Spinal cord (tissue), 10 donors: ENCODE data around the gene MYO1G. TPM values are rescaled to one million over a fixed set of nuclear protein-coding genes. Genes with fewer than 3 reads are reported as not detected.
"Not testable (repeated sequence)": the region's sequence is repeated elsewhere in the genome, so short reads cannot be mapped to it uniquely, and the experiment has no call there.

ENCODE experiments used
- DNase-seq, 6 donors: peaks; one replicate each; pipeline versions ENCODE4 v3.0.0 to v3.0.0-alpha.2; 2013 to 2015; ENCODE audit warnings: low spot score in 6 of 6, low read depth in 4 of 6
- H3K27ac ChIP-seq: one replicate; pipeline ENCODE4 v1.5.1; 2013; ENCODE audit warnings: low read depth, low read length, control low read depth
- H3K27me3 ChIP-seq: one replicate; pipeline ENCODE4 v1.6.1; 2013; ENCODE audit warnings: low read length; ENCODE audit not compliant: control insufficient read depth, insufficient read depth
- H3K36me3 ChIP-seq: one replicate; pipeline ENCODE4 v1.6.1; 2013; ENCODE audit warnings: low read length; ENCODE audit not compliant: control insufficient read depth, insufficient read depth
- H3K4me1 ChIP-seq: one replicate; pipeline ENCODE4 v1.6.1; 2013; ENCODE audit warnings: low read length; ENCODE audit not compliant: control insufficient read depth, insufficient read depth
- H3K4me3 ChIP-seq: one replicate; pipeline ENCODE4 v1.5.1; 2013; ENCODE audit warnings: low read depth, low read length, control low read depth
- H3K9me3 ChIP-seq: one replicate; pipeline ENCODE4 v1.6.1; 2013; ENCODE audit warnings: low read length; ENCODE audit not compliant: control insufficient read depth, insufficient read depth
- WGBS: methylation state at CpG from one replicate; pipeline ENCODE4 v1.1.5; 2013; ENCODE audit warnings: missing lambda C conversion rate; ENCODE audit not compliant: insufficient coverage; 5-methylcytosine and 5-hydroxymethylcytosine counted together
- polyA plus RNA-seq, 2 donors: library from polyadenylated mRNA; unstranded; fragments of 120-200 nt; gene quantifications; one replicate each; pipeline ENCODE4 v1.2.1, GENCODE V29; 2013; ENCODE audit not compliant: insufficient read length in 2 of 2
- total RNA-seq, 2 donors: library from RNA; depleted of rRNA in 1 of 2; stranded (reverse); fragments of 120-200 nt in 1 of 2; fragments of >200 nt in 1 of 2; gene quantifications; one replicate each; pipeline versions ENCODE4 v1.2.3 to v1.2.4, GENCODE V29; 2013 to 2014
- donor health status: healthy.

Gene MYO1G
- total and polyA plus RNA-seq, 4 donors, result 0.48 to 1.4 (median 0.55) TPM

DNA sequence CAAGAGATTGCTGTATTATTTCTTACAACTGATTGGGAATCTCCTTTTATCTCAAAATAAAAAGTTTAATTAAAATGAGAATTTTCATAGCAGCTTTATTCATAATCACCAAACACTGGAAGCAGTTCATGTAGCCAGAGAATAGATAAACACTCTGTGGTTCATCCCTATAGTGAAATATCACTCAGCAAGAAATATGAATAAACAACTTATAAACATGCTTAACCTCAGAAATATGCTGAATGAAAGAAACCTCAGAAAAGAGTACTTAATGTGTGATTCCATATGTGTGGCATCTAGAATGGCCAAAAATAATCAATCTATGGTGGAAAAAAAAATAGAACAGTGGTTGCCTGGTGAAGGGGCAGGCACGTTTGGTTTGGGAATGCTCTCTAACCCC lies 33.3 kb downstream of the MYO1G start:
- peaks cover 2% of the 10 kb centered on the region for H3K27me3 ChIP-seq
- no CpG with 5 or more reads among the region's 1 CpG for WGBS

DNA sequence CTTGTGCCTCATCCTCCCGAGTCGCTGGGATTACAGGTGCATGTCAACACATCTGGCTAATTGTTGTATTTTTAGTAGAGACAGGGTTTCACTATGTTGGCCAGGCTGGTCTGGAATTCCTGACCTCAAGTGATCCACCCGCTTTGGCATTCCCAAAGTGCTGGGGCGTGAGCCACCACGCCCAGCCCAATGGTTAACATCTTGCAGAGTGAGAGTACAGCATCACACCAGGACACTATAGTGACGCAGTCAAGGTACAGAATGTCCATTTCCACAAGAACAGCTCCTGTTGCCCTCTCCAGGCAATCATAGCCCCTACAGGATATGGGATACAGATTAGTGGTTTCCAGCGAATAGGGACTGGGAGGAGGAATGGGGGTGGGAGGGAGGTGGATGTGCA lies 34.0 kb downstream of the MYO1G start:
- H3K36me3 ChIP-seq, result no peaks in the 10 kb centered on the region

More for the DNA sequence above, 33.3 kb downstream of the MYO1G start:
- Histone ChIP-seq H3K4me3 (no peak overlapping the region), H3K9me3 (no peaks in the 10 kb centered on the region), H3K36me3 (no peaks in the 10 kb centered on the region), H3K27ac (no peak overlapping the region), H3K4me1 (no peaks in the 10 kb centered on the region)
- no peak for DNase-seq

DNA sequence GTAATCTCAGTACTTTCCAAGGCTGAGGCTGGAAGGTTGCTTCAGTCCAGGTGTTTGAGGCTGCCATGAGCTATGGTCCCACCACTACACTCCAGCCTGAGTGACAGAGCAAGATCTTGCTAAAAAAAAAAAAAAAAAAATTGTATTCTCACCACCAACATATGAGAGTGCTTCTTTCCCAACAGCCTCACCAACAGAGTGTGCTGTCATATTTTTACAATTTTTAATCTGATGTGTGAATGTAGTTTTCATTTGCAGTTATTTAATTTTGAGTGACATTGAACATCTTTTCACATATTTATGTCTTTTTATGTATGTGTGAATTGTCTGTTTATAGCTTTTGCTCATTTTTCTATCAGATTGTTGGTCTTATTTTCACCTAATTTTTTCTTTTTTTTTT lies 35.2 kb downstream of the MYO1G start:
- H3K9me3 ChIP-seq, result no peaks in the 10 kb centered on the region
- H3K27me3 ChIP-seq, result no peaks in the 10 kb centered on the region
- no peak overlapping the region for H3K27ac ChIP-seq
- H3K36me3 ChIP-seq, result no peaks in the 10 kb centered on the region
- no peak overlapping the region for H3K4me3 ChIP-seq
- no peaks in the 10 kb centered on the region for H3K4me1 ChIP-seq
- no peak for DNase-seq

More for the DNA sequence above, 34.0 kb downstream of the MYO1G start:
- Histone ChIP-seq H3K4me1 (no peaks in the 10 kb centered on the region), H3K27me3 (no peaks in the 10 kb centered on the region), H3K27ac (no peak overlapping the region), H3K9me3 (no peaks in the 10 kb centered on the region), H3K4me3 (no peak overlapping the region)
- DNase-seq, result no peak
- WGBS, result 91% methylated on average over 4 of the region's 7 CpGs

DNA sequence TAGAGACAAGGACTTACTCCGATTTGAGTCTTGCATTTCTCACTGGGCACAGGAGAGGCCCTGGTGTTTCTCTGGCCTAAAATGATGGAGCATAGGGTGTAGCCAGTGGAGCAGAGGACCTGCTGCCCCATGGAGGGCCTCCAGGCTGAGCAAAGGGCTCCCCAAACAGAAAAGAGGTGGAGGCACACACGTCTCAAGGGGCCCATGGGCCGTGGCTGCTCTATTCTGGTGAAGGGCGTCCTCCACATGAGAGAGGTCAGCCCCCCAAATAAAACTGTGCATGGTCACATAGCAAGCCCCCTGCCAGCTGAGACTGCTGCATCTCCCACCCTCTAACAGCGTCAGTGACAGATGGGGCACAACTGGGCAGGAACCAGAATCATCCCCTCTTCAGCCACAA lies 41.4 kb downstream of the MYO1G start:
- H3K4me3 ChIP-seq, result no peak overlapping the region
- WGBS, result 63% methylated on average over 4 of the region's 5 CpGs
- DNase-seq, result no peak
- H3K4me1 ChIP-seq, result no peaks in the 10 kb centered on the region
- H3K27ac ChIP-seq, result no peak overlapping the region
- H3K36me3 ChIP-seq, result no peaks in the 10 kb centered on the region
- H3K9me3 ChIP-seq, result no peaks in the 10 kb centered on the region
- peaks cover 3% of the 10 kb centered on the region for H3K27me3 ChIP-seq

DNA sequence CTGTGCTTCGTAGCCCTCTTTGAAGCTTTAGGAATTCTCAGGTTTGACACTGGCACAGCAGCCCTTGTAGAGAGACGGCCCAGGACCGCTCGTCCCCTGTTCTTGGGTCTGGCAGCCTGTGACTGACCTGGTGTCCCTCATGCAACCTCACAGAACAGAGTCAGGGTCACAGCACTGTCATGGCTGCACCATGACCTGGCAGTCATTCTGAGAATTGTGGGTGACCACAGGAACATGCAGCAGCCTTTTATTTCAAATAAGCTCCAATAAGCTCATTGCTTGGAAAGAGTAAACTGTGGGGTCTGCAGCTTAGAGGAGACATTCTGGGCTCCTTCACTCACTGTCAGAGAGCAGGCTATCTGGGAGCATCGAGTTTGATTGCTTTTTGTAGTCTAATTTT lies 42.5 kb downstream of the MYO1G start:
- Histone ChIP-seq H3K9me3 (no peaks in the 10 kb centered on the region), H3K36me3 (no peaks in the 10 kb centered on the region), H3K27ac (no peak overlapping the region), H3K4me3 (no peak overlapping the region), H3K4me1 (no peaks in the 10 kb centered on the region), H3K27me3 (peaks cover 3% of the 10 kb centered on the region)
- DNase-seq, result no peak
- WGBS, result 84% methylated on average over 5 of the region's 5 CpGs

DNA sequence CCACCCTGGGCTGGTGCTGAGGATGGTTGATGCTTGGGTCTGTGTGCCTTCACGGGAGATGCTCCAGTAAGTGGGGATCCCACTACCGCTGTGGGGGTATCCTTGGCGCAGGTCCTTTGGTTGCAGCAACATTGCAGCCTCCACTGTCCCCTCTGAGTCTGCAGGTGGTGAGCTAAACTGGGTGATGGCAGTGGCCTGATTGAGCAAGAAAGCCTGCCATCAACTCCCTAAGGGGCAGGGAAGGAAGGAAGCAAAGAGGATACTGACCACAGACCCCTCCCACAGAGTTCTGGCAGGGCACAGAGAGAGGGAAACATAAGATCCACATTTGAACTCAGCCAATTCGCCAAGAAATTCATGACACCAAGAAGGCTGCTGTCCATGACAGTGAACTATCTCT lies 43.2 kb downstream of the MYO1G start:
- H3K4me3 ChIP-seq, result no peak overlapping the region
- no peak for DNase-seq
- H3K36me3 ChIP-seq, result no peaks in the 10 kb centered on the region
- no peaks in the 10 kb centered on the region for H3K4me1 ChIP-seq
- peaks cover 3% of the 10 kb centered on the region for H3K27me3 ChIP-seq
- WGBS, result 83% methylated on average over 1 of the region's 4 CpGs
- H3K27ac ChIP-seq, result no peak overlapping the region
- no peaks in the 10 kb centered on the region for H3K9me3 ChIP-seq

DNA sequence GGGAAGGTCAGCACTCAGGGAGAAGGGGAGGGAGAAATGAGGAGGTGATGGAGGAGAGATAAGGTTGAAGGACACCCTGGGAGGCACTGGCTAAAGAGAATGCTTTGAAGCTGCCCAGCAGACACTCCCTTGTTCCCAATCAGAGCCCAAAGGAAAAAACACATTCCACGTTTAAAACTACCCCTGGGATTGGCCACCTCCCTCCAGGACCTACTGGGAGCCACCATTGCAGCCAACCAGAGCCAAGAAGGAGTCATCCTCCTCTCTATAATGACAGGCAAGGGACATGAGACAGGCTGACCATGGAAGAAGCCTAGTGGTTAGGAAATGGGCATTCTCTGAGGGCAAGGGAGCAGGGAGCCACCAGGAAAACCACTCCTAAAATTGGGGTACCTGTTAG lies 43.8 kb downstream of the MYO1G start:
- WGBS, result 14% methylated on average over 1 of the region's 1 CpG
- DNase-seq, result no peak
- Histone ChIP-seq H3K9me3 (no peaks in the 10 kb centered on the region), H3K36me3 (no peaks in the 10 kb centered on the region), H3K27me3 (peaks cover 3% of the 10 kb centered on the region), H3K4me3 (no peak overlapping the region), H3K27ac (no peak overlapping the region), H3K4me1 (no peaks in the 10 kb centered on the region)

DNA sequence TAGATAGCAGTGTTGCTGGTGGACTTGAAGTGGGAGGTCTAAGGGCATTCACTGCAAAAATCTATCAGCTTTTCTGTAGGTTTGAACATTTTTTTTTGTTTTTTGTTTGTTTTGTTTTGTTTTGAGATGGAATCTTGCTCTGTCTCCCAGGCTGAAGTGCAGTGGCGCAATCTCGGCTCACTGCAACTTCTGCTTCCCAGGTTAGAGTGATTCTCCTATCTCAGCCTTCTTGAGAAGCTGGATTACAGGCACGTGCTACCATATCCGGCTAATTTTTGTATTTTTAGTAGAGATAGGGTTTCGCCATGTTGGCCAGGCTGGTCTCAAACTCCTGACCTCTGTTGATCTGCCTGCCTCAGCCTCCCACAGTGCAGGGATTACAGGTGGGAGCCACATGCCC lies 44.3 kb downstream of the MYO1G start:
- H3K9me3 ChIP-seq, DNase-seq, H3K36me3 ChIP-seq, H3K27ac ChIP-seq, H3K4me3 ChIP-seq, H3K4me1 ChIP-seq, H3K27me3 ChIP-seq: not testable (repeated sequence)
- WGBS, result 100% methylated on average over 2 of the region's 5 CpGs

DNA sequence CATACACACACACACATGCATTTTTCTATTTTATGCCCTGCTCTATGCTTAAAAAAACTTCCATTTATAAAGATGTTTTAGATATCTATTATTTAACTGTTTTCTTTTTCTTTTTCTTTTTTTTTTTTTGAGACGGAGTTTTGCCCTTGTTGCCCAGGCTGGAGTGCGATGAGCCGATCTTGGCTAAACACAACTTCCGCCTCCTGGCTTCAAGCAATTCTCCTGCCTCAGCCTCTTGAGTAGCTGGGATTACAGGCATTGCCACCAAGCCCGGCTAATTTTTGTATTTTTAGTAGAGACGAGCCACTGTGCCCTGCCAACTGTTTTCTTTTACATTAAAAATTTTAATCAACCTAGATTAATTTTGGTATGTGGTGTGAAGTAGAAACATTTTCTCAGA lies 47.9 kb downstream of the MYO1G start:
- no peak overlapping the region for H3K27ac ChIP-seq
- no peaks in the 10 kb centered on the region for H3K27me3 ChIP-seq
- no peak overlapping the region for H3K4me3 ChIP-seq
- DNase-seq, result no peak
- H3K9me3 ChIP-seq, result no peaks in the 10 kb centered on the region
- WGBS, result 83% methylated on average over 4 of the region's 6 CpGs
- H3K4me1 ChIP-seq, result no peaks in the 10 kb centered on the region
- H3K36me3 ChIP-seq, result no peaks in the 10 kb centered on the region

DNA sequence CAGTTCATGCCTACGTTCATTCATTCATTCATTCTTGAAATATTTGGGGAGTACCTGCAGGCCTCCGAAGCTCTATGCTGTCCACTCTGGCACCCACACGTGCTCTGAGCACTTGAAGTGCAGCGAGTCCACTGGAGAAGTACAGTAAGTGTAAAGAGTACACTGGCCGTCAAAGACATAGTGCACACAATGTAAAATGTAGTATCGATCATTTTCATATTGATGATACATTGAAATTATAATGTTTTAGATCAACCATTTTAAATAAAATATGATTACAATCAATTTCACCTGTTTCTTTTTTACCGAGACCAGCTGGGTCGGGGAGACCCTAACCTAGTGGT lies 56.5 kb downstream of the MYO1G start:
- no peaks in the 10 kb centered on the region for H3K27me3 ChIP-seq
- H3K36me3 ChIP-seq, result no peaks in the 10 kb centered on the region
- H3K27ac ChIP-seq, result no peak overlapping the region
- no CpG with 5 or more reads among the region's 8 CpGs for WGBS
- H3K9me3 ChIP-seq, result no peaks in the 10 kb centered on the region
- no peak overlapping the region for H3K4me3 ChIP-seq
- no peak for DNase-seq
- H3K4me1 ChIP-seq, result peaks cover 3% of the 10 kb centered on the region
